Neural progenitor cell (in vitro differentiated cells): Measurements from ENCODE around the gene CLCN2. TPM values are rescaled to one million over a fixed set of nuclear protein-coding genes. Genes with fewer than 3 reads are reported as not detected.

Source experiments
- DNase-seq: peaks from one replicate; pipeline ENCODE4 v3.0.0-alpha.2; 2016; ENCODE audit warnings: low spot score
- H2AFZ ChIP-seq: fragments of 200-600 bp; sonication (generic); replicated peaks from 2 replicates; pipeline ENCODE4 v1.6.1; 2016; ENCODE audit warnings: antibody characterized with exemption
- H3F3A ChIP-seq: fragments of 200-600 bp; sonication (generic); 2 replicates; pipeline ENCODE4 v1.6.1; 2016; ENCODE audit warnings: antibody characterized with exemption, low read depth
- H3K27ac ChIP-seq: fragments of 200-600 bp; sonication (generic); 2 replicates; pipeline ENCODE4 v1.5.1; 2016; ENCODE audit warnings: mild to moderate bottlenecking
- H3K27me3 ChIP-seq: fragments of 200-600 bp; sonication (generic); 2 replicates; pipeline ENCODE4 v1.6.1; 2016; ENCODE audit warnings: mild to moderate bottlenecking, moderate library complexity
- H3K36me3 ChIP-seq: fragments of 200-600 bp; sonication (generic); 2 replicates; pipeline ENCODE4 v1.5.1; 2016
- H3K4me1 ChIP-seq: fragments of 200-600 bp; sonication (generic); 2 replicates; pipeline ENCODE4 v1.6.1; 2016; ENCODE audit warnings: mixed run types
- H3K4me2 ChIP-seq: fragments of 200-600 bp; sonication (generic); 2 replicates; pipeline ENCODE4 v1.6.1; 2016
- H3K4me3 ChIP-seq: fragments of 200-600 bp; sonication (generic); 2 replicates; pipeline ENCODE4 v1.5.1; 2016
- H3K79me2 ChIP-seq: fragments of 200-600 bp; sonication (generic); 2 replicates; pipeline ENCODE4 v1.6.1; 2016; ENCODE audit warnings: low read depth
- H3K9ac ChIP-seq: fragments of 200-600 bp; sonication (generic); 2 replicates; pipeline ENCODE4 v1.6.1; 2016
- H3K9me3 ChIP-seq: fragments of 200-600 bp; sonication (generic); 2 replicates; pipeline ENCODE4 v1.5.1; 2016; ENCODE audit warnings: low read depth
- H4K20me1 ChIP-seq: fragments of 200-600 bp; sonication (generic); 2 replicates; pipeline ENCODE4 v1.6.1; 2016; ENCODE audit warnings: low read depth
- H3K27ac Mint-ChIP-seq: 3 replicates; pipeline ENCODE4 v1.8.0; 2021; ENCODE audit warnings: mixed read lengths
- H3K27me3 Mint-ChIP-seq: 2 replicates; pipeline ENCODE4 v1.8.0; 2022; ENCODE audit warnings: low read depth, mild to moderate bottlenecking, inconsistent platforms, moderate library complexity, mixed read lengths; ENCODE audit not compliant: insufficient read depth
- H3K36me3 Mint-ChIP-seq: 3 replicates; pipeline ENCODE4 v1.8.0; 2021; ENCODE audit warnings: mixed read lengths
- H3K4me1 Mint-ChIP-seq: 3 replicates; pipeline ENCODE4 v1.8.0; 2021; ENCODE audit warnings: mixed read lengths
- H3K4me3 Mint-ChIP-seq: 3 replicates; pipeline ENCODE4 v1.8.0; 2021; ENCODE audit warnings: mild to moderate bottlenecking, moderate library complexity, mixed read lengths
- H3K9me3 Mint-ChIP-seq: 3 replicates; pipeline ENCODE4 v1.8.0; 2020; ENCODE audit warnings: mixed read lengths
- EZH2 ChIP-seq: fragments of 200-600 bp; sonication (generic); IDR thresholded peaks from 2 replicates; pipeline ENCODE4 v1.6.1; 2017; ENCODE audit warnings: antibody characterized with exemption, mild to moderate bottlenecking, moderate library complexity
- EZH2phosphoT487 ChIP-seq: fragments of 200-600 bp; sonication (generic); IDR thresholded peaks from 2 replicates; pipeline ENCODE4 v1.6.1; 2017; ENCODE audit warnings: antibody characterized with exemption
- total RNA-seq: library from RNA; depleted of rRNA; stranded (reverse); fragments of >200 nt; gene quantifications from 2 replicates; pipeline ENCODE4 v1.2.3, GENCODE V29; 2015; ENCODE audit warnings: low replicate concordance
- TF ChIP-seq, protein P1 (sequence below): fragments of 200-600 bp; sonication (generic); IDR thresholded peaks from 2 replicates; pipeline ENCODE4 v1.5.1; 2017; ENCODE audit warnings: antibody characterized with exemption, mild to moderate bottlenecking

CLCN2 gene
- total RNA-seq, 1 donor from 2014 or later = 16.5 TPM

DNA sequence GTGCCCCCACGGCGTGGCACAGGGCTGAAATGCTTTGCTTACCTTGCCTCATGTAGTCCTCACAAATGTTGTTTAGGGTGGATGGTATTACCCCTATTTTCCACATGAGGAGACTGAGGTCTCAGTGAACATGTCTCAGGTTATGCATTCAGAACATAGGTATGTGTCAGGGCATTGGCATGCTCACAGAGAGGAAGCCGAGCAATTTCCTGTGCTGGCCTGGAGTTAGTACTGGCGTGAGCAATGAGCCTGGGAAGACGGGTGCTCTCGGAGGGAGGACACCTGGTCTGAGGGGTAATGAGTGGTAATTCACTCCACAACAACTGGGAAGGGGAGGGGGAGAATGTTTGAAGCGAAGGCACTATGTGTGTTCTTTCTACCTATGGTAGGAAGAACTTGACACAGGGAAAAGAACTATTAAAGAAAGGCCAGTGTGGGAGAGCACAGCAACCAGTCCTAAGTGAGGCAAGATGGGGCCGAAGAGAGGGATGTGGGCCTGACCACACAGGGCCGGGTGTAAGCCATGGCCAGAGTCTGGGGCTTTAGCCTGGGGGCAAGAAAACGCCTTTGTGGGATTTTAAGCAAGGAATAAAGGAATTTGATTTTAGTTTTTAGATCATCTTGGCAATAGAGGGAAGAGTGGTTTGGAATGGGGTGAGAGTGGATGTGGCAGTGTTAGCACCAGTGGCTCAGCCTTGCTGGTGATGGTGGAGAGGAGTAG, 28.9 kb downstream of the CLCN2 start:
- Histone ChIP-seq H2AFZ (no peak overlapping the region), H3K4me2 (no peak overlapping the region), H3K9ac (no peak overlapping the region), H3F3A (peaks cover 49% of the 10 kb centered on the region), H3K4me1 (peaks cover 9% of the 10 kb centered on the region), H3K36me3 (no peaks in the 10 kb centered on the region), H3K4me3 (no peak overlapping the region), H3K27me3 (no peaks in the 10 kb centered on the region), H3K79me2 (peaks cover 14% of the 10 kb centered on the region), H4K20me1 (peaks cover 53% of the 10 kb centered on the region), H3K9me3 (no peaks in the 10 kb centered on the region), H3K27ac (no peak overlapping the region)
- Mint-ChIP-seq H3K9me3 (no peaks in the 10 kb centered on the region), H3K4me3 (no peak overlapping the region), H3K27me3 (peaks cover 2% of the 10 kb centered on the region), H3K27ac (no peak overlapping the region), H3K4me1 (peaks cover 15% of the 10 kb centered on the region), H3K36me3 (peaks cover 37% of the 10 kb centered on the region)
- DNase-seq = no peak
- TF ChIP-seq, protein P1, sequence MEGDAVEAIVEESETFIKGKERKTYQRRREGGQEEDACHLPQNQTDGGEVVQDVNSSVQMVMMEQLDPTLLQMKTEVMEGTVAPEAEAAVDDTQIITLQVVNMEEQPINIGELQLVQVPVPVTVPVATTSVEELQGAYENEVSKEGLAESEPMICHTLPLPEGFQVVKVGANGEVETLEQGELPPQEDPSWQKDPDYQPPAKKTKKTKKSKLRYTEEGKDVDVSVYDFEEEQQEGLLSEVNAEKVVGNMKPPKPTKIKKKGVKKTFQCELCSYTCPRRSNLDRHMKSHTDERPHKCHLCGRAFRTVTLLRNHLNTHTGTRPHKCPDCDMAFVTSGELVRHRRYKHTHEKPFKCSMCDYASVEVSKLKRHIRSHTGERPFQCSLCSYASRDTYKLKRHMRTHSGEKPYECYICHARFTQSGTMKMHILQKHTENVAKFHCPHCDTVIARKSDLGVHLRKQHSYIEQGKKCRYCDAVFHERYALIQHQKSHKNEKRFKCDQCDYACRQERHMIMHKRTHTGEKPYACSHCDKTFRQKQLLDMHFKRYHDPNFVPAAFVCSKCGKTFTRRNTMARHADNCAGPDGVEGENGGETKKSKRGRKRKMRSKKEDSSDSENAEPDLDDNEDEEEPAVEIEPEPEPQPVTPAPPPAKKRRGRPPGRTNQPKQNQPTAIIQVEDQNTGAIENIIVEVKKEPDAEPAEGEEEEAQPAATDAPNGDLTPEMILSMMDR = no peak
- TF ChIP-seq EZH2phosphoT487 (no peak), EZH2 (no peak)

DNA sequence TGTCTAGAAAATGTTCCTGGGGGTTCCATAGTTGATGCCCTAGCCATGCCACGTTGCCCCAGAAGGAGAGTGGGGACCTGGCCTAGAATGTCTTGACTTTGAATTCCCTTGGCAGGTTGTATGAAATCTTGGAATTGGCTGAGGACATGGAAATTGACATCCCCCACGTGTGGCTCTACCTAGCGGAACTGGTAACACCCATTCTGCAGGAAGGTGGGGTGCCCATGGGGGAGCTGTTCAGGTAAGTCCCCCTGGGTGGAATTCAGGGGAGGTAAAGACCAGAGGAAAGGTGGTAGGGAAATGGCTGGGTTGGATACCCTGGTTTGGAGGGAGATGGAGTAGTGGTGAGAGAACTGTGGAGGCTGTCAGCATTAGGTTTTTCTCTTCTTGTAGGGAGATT, 32.9 kb downstream of the CLCN2 start:
- Histone ChIP-seq H4K20me1 (peaks cover 24% of the 10 kb centered on the region), H3K4me1 (no peaks in the 10 kb centered on the region), H3F3A (peaks cover 11% of the 10 kb centered on the region), H3K27ac (no peak overlapping the region), H3K27me3 (no peaks in the 10 kb centered on the region), H3K9ac (no peak overlapping the region), H3K4me2 (no peak overlapping the region), H3K79me2 (no peaks in the 10 kb centered on the region), H3K4me3 (no peak overlapping the region), H2AFZ (no peak overlapping the region), H3K36me3 (no peaks in the 10 kb centered on the region), H3K9me3 (no peaks in the 10 kb centered on the region)
- no peaks in the 10 kb centered on the region for H3K9me3 Mint-ChIP-seq
- H3K27ac Mint-ChIP-seq = no peak overlapping the region
- H3K36me3 Mint-ChIP-seq = peaks cover 59% of the 10 kb centered on the region
- no peak for DNase-seq
- H3K4me3 Mint-ChIP-seq = no peak overlapping the region
- no peaks in the 10 kb centered on the region for H3K4me1 Mint-ChIP-seq
- peaks cover 2% of the 10 kb centered on the region for H3K27me3 Mint-ChIP-seq
- TF ChIP-seq, protein P1 = no peak
- TF ChIP-seq EZH2phosphoT487 = no peak
- no peak for TF ChIP-seq EZH2

DNA sequence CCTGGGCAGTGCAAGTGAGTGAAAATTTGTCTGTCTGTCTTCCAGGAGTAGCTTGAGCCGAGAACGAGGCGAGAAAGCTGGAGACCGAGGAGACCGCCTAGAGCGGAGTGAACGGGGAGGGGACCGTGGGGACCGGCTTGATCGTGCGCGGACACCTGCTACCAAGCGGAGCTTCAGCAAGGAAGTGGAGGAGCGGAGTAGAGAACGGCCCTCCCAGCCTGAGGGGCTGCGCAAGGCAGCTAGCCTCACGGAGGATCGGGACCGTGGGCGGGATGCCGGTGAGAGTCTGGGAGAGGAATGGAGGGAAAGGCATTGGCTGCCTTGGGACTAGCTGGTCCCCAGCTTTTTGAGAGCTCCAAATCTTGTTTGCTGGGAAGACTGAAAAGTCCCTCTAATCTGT, 34.2 kb downstream of the CLCN2 start:
- peaks cover 61% of the 10 kb centered on the region for H3K36me3 Mint-ChIP-seq
- no peak overlapping the region for H3K27ac Mint-ChIP-seq
- no peaks in the 10 kb centered on the region for H3K27me3 ChIP-seq
- no peak overlapping the region for H3K4me2 ChIP-seq
- no peaks in the 10 kb centered on the region for H3K79me2 ChIP-seq
- TF ChIP-seq, protein P1 = no peak
- TF ChIP-seq EZH2 (no peak), EZH2phosphoT487 (no peak)
- H3K9ac ChIP-seq = no peak overlapping the region
- no peak for DNase-seq
- H3F3A ChIP-seq = peaks cover 7% of the 10 kb centered on the region
- no peaks in the 10 kb centered on the region for H3K9me3 Mint-ChIP-seq
- H3K4me1 ChIP-seq = no peaks in the 10 kb centered on the region
- H3K36me3 ChIP-seq = no peaks in the 10 kb centered on the region
- H3K4me3 ChIP-seq = no peak overlapping the region
- H3K4me1 Mint-ChIP-seq = no peaks in the 10 kb centered on the region
- H4K20me1 ChIP-seq = peaks cover 22% of the 10 kb centered on the region
- no peak overlapping the region for H3K4me3 Mint-ChIP-seq
- H2AFZ ChIP-seq = no peak overlapping the region
- no peaks in the 10 kb centered on the region for H3K9me3 ChIP-seq
- H3K27me3 Mint-ChIP-seq = peaks cover 2% of the 10 kb centered on the region
- no peak overlapping the region for H3K27ac ChIP-seq
